Muscle of leg (tissue), 11 donors: ENCODE results near the gene SEMA5A. TPM values are rescaled to one million over a fixed set of nuclear protein-coding genes. Genes with fewer than 3 reads are reported as not detected.

Experiments
- DNase-seq: peaks from one replicate; pipeline ENCODE4 v3.0.0; 2013
- H3K27ac ChIP-seq: one replicate; pipeline ENCODE4 v1.5.1; 2013; ENCODE audit warnings: mild to moderate bottlenecking, low read length, control low read depth
- H3K27me3 ChIP-seq: one replicate; pipeline ENCODE4 v1.6.1; 2013; ENCODE audit warnings: low read length; ENCODE audit not compliant: control insufficient read depth, insufficient read depth
- H3K36me3 ChIP-seq: one replicate; pipeline ENCODE4 v1.6.1; 2013; ENCODE audit warnings: low read length; ENCODE audit not compliant: control insufficient read depth, insufficient read depth
- H3K4me1 ChIP-seq: one replicate; pipeline ENCODE4 v1.6.1; 2013; ENCODE audit warnings: low read length; ENCODE audit not compliant: control insufficient read depth, insufficient read depth
- H3K4me3 ChIP-seq: one replicate; pipeline ENCODE4 v1.5.1; 2013; ENCODE audit warnings: low read length, control low read depth
- H3K9me3 ChIP-seq: replicated peaks from 2 replicates; pipeline ENCODE4 v1.6.1; 2013; ENCODE audit warnings: low read depth, low read length; ENCODE audit not compliant: control insufficient read depth
- WGBS: methylation state at CpG from one replicate; pipeline ENCODE4 v1.1.5; 2013; ENCODE audit warnings: missing lambda C conversion rate; ENCODE audit not compliant: insufficient coverage; 5-methylcytosine and 5-hydroxymethylcytosine counted together
- polyA plus RNA-seq, 8 donors: library from polyadenylated mRNA; unstranded; fragments of 120-200 nt; gene quantifications; one replicate each; pipeline versions ENCODE4 v1.2.1 to v1.2.3, GENCODE V29; 2013; ENCODE audit warnings: inconsistent platforms in 1 of 8, low replicate concordance in 1 of 8; ENCODE audit not compliant: insufficient read length in 8 of 8, insufficient read depth in 1 of 8
- total RNA-seq: library from RNA; stranded (reverse); fragments of 120-200 nt; gene quantifications from one replicate; pipeline ENCODE4 v1.2.4, GENCODE V29; 2013

SEMA5A gene
- total and polyA plus RNA-seq, 9 donors = 25.1 to 53.5 (median 37.3) TPM

DNA sequence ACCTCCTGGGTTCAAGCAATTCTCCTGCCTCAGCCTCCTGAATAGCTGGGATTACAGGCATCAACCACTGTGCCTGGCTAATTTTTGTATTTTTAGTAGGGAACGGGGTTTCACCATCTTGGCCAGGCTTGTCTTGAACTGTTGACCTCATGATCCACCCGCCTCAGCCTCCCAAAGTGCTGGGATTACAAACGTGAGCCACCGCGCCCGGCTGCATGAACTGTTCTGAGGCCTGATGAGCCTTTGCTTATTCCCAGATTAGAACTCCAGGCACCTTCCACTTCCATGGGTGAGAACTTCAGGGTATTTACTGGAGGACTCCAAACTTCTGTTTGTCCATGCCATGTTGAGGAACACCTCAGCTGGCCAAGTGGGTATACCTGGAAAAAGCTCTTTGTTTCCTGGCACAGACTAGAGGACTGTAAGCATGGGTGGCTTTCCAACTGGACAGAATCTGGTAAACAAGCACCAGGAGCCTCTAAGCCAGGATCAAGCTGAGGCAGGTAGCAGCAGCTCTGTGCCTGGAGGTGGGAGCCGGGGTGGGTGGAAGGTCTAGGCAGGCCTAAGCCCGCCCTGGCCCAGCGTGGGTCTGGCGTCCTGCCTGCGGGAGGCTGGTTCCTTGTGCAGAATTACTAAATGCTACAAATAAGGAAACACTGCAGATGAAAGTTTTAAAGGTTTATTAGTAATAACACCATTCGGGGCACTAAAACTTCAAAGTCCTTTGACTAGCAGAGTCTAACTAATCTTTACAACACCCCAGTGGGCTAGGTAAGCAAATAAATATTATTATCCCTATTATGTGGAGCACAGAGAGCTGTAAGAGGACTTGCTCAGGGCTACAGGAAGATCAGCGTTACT lies 78.4 kb downstream of the SEMA5A start:
- Histone ChIP-seq H3K4me3 (no peak overlapping the region), H3K36me3 (no peaks in the 10 kb centered on the region), H3K9me3 (no peaks in the 10 kb centered on the region), H3K27ac (no peak overlapping the region), H3K4me1 (peaks cover 3% of the 10 kb centered on the region), H3K27me3 (no peaks in the 10 kb centered on the region)
- WGBS = 83% methylated on average over 2 of the region's 13 CpGs
- no peak for DNase-seq

DNA sequence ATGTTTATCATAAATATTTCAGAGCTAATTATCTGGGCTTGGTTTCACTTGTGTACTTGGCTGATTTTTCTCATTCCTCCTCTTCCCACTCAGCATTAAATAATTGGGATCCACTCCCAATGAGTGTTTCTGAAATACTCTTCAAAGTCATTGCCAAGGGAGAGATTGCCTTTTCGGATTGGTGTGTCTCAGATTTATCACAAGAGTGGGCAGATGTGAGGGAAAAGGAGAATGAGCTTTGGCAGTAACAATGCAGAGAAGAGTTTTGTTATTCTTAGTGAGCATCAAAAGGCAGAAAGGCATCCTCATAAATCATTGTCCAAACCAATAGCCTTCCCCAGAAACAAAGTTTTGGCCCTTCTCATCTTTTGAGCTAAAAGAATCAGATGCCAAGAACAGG lies 79.2 kb downstream of the SEMA5A start:
- DNase-seq = no peak
- no peak overlapping the region for H3K27ac ChIP-seq
- H3K27me3 ChIP-seq = no peaks in the 10 kb centered on the region
- H3K9me3 ChIP-seq = no peaks in the 10 kb centered on the region
- H3K4me1 ChIP-seq = peaks cover 3% of the 10 kb centered on the region
- no peak overlapping the region for H3K4me3 ChIP-seq
- no peaks in the 10 kb centered on the region for H3K36me3 ChIP-seq
- 40% methylated on average over 1 of the region's 1 CpG for WGBS

DNA sequence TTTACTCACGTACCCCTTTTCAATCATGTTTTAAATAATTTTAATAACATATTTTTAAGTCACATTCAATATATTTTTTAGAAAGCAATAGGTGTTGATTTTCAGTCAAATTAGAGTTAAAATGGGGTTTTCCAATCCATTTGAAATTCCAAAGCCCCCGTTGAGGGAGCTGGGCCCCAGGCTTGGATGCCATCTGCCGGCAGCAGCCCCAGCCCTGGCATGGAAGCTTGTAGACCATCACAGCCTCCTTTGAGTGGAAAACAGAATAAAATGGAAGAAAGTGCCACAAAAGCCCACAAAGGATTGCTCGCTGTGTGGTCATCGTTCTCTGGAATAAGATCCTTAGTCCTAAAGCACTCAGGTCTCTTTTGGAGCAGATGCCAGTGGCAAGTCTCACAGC lies 81.4 kb downstream of the SEMA5A start:
- Histone ChIP-seq H3K9me3 (no peaks in the 10 kb centered on the region), H3K4me3 (no peak overlapping the region), H3K27ac (no peak overlapping the region), H3K4me1 (peaks cover 3% of the 10 kb centered on the region), H3K36me3 (no peaks in the 10 kb centered on the region), H3K27me3 (no peaks in the 10 kb centered on the region)
- 78% methylated on average over 4 of the region's 5 CpGs for WGBS
- DNase-seq = no peak

DNA sequence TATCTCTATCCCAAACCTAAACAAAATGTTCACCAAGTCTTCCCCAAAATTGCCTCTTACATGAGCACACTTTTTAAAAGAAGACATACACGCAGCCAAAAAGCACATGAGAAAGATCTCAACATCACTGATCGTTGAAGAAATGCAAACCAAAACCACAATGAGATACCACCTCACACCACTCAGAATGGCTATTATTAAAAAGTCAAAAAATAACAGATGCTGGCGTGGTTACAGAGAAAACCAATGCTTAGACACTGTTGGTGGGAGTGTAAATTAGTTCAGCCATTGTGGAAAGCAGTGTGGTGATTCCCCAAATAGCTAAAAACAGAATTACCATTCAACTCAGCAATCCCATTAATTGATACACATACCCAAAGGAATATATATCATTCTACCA lies 83.8 kb downstream of the SEMA5A start:
- Histone ChIP-seq H3K4me1 (peaks cover 3% of the 10 kb centered on the region), H3K9me3 (peaks cover 7% of the 10 kb centered on the region), H3K36me3 (peaks cover 2% of the 10 kb centered on the region), H3K27me3 (no peaks in the 10 kb centered on the region), H3K27ac (no peak overlapping the region), H3K4me3 (no peak overlapping the region)
- WGBS = no CpG with 5 or more reads among the region's 3 CpGs
- no peak for DNase-seq

DNA sequence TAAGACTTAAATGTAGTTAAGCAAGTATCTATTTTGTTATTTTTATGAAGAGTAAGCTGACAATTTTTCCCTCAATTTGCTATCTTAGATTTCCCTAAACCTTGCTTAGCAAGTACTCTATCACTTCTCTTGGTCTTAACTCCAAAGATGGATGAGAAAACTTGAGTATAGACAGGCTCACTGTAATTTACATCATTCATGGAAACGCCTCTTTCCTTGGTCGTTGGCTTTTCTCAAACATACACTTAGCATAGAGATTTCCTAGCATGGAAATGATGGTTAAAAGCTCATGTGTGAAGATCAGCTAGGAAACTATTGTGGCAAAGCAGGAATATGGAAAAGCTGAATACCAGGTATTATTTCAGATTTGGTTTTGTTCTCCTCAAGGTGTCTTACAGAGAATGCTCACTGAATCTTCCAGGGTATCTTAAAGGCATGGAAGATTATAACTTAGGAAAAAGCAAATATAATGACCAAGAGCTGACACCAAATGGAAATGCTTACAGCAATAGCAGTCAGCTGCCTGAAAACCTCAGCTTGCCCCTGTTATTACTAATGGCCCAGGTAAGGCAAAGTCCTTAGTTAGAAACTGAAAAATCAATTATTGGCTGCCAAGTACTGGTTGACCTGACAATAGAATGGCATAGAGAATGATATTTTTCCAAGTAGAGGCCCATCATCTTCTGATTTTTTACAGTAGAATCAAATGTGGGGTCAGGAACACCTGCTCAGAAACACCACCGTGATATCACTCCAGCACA lies 84.8 kb downstream of the SEMA5A start:
- no CpG with 5 or more reads among the region's 3 CpGs for WGBS
- Histone ChIP-seq H3K27me3 (no peaks in the 10 kb centered on the region), H3K27ac (no peak overlapping the region), H3K9me3 (peaks cover 7% of the 10 kb centered on the region), H3K4me3 (no peak overlapping the region), H3K36me3 (peaks cover 2% of the 10 kb centered on the region), H3K4me1 (peaks cover 5% of the 10 kb centered on the region)
- no peak for DNase-seq

DNA sequence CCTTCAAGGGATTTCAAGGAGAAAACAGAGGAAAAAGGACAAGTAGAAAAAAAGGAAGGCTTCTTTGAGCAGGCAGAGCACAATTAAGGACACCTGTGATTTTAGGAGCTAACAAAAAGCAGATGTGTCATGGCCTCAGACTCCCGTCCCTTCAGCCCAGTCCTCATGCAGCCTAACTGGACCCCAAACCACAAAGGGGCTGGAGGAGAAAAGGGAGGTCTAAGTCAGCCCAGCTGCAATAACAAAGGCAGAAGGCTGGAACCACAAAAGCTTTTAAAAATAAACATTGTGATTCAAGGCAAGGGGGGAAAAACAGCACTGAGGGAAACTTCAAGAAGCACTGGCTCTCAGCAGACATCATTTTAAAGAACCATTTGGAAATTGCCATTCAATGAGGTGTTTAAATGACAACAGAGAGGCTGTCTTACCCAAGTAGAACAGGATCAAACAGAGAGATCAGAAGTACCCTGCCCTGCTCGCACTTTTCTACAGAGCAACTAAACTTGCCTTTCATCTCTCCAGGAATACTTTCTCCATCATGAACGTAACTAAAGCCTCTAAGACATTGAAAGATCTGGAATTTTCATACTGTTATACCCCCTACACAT lies 89.3 kb downstream of the SEMA5A start:
- DNase-seq = peak; percentile 94
- H3K27ac ChIP-seq = no peak overlapping the region
- no peak overlapping the region for H3K4me3 ChIP-seq
- H3K27me3 ChIP-seq = no peaks in the 10 kb centered on the region
- H3K4me1 ChIP-seq = peaks cover 6% of the 10 kb centered on the region
- WGBS = 60% methylated on average over 1 of the region's 3 CpGs
- H3K36me3 ChIP-seq = peaks cover 5% of the 10 kb centered on the region
- peaks cover 16% of the 10 kb centered on the region for H3K9me3 ChIP-seq

DNA sequence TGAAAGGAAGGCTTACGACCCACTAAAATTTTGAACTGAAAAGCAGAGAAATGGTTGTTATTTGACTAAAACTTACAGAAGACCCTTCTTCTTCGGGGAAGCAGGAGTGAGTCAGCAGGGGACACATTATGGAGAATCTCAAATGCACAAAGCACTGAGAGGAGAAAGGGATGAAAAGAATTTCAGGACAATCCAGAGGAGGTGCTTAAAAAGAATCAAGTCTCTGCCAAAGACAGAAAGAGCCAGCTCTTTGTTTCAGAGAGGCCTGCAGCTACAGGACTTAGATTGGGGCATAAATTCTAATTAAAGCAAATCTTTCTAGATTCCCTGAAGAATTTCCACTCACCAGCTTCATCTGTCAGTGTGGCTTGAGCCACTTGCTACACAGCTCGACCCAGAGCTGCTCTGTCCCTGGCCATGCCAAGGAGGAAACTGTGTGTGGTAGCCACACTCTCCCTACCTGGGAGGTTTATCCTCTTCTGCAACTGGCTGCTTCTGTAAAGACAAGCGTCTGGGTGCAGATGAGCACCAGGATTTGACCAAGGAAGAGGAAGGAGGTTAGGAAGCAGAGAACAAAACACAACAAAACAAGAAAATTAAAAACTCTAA lies 89.9 kb downstream of the SEMA5A start:
- H3K4me3 ChIP-seq = no peak overlapping the region
- DNase-seq = no peak
- no peaks in the 10 kb centered on the region for H3K27me3 ChIP-seq
- H3K9me3 ChIP-seq = peaks cover 16% of the 10 kb centered on the region
- WGBS = 20% methylated on average over 1 of the region's 4 CpGs
- H3K36me3 ChIP-seq = peaks cover 5% of the 10 kb centered on the region
- H3K27ac ChIP-seq = no peak overlapping the region
- peaks cover 6% of the 10 kb centered on the region for H3K4me1 ChIP-seq

DNA sequence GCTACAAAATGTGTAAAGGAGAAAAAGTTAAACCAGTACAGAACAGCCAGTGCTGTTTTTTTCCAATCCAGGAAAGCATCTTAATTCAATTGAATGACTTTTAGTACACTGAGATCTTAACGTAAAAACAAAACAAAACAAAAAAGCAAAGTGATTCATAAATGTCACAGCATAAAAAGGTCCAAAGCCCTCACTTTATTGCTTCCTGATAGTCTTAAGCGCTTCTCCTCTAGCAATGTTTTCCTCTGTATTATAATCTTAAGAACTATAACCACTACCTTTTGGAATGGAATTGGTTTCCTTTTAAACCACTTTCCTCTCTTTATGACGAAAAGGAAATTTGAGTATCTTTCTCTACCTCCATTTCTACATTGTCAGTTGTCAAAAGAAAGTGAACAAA lies 91.4 kb downstream of the SEMA5A start:
- H3K4me3 ChIP-seq = no peak overlapping the region
- WGBS = 40% methylated on average over 1 of the region's 3 CpGs
- DNase-seq = no peak
- H3K4me1 ChIP-seq = peaks cover 6% of the 10 kb centered on the region
- H3K36me3 ChIP-seq = peaks cover 5% of the 10 kb centered on the region
- no peak overlapping the region for H3K27ac ChIP-seq
- no peaks in the 10 kb centered on the region for H3K27me3 ChIP-seq
- H3K9me3 ChIP-seq = peaks cover 16% of the 10 kb centered on the region

DNA sequence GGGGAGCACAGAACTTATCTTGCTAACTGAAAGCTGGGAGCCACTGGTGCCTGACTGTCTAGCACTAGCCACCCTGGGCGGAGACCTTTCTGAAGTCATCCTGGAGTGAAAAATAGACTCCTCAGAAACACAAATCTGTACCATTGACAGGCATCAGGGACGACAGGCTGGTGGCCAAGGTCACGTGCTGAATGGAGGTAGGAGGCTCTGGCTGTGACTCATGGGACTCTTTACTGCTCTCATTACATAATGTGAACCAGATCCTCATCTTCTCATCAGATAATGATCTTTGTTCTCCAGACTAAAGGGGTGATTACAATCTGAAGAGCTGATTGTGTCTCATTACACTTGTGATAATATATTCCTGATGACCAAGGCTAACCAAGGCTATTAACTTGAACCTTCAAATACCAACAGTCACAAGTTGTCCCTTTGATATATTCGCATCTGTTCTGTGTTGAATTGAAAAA lies 91.8 kb downstream of the SEMA5A start:
- peaks cover 6% of the 10 kb centered on the region for H3K4me1 ChIP-seq
- no peaks in the 10 kb centered on the region for H3K27me3 ChIP-seq
- H3K36me3 ChIP-seq = peaks cover 3% of the 10 kb centered on the region
- no peak overlapping the region for H3K4me3 ChIP-seq
- no peak for DNase-seq
- no CpG with 5 or more reads among the region's 4 CpGs for WGBS
- peaks cover 12% of the 10 kb centered on the region for H3K9me3 ChIP-seq
- H3K27ac ChIP-seq = no peak overlapping the region
